Panc1 (cell line): ENCODE results near the gene B9D2. TPM values are rescaled to one million over a fixed set of nuclear protein-coding genes. Genes with fewer than 3 reads are reported as not detected.

ENCODE experiments used
- ATAC-seq: fragments of 200-7000 bp; cut with Tn5 transposase; 2 replicates; pipeline ENCODE4 v1.9.1; 2020; ENCODE audit warnings: mild to moderate bottlenecking, moderate library complexity
- BruUV-seq: library from RNA; stranded (reverse); fragments of 400-500 nt; replicated peaks from 2 replicates; lab custom pipeline; 2021; lab: Mats Ljungman, UMichigan
- CTCF ChIA-PET: fragments of 300-600 bp; sonication (Branson Sonifier 250); formaldehyde crosslinking; loops from one replicate; lab custom pipeline; 2022; ENCODE audit warnings: antibody characterized with exemption; lab: Charles Lee
- POLR2A ChIA-PET: fragments of 300-600 bp; sonication (Branson Sonifier 250); formaldehyde crosslinking; loops from one replicate; lab custom pipeline; 2022; ENCODE audit warnings: antibody characterized with exemption; lab: Charles Lee
- DNase-seq: peaks from one replicate; pipeline ENCODE4 v3.0.0-alpha.2; 2010; ENCODE audit warnings: low read depth, low spot score
- H3K27ac ChIP-seq: 2 replicates; pipeline ENCODE4 v1.5.1; 2011; ENCODE audit warnings: mild to moderate bottlenecking, low read length, inconsistent platforms
- H3K27me3 ChIP-seq: fragments of 200-500 bp; sonication (Bioruptor generic); 2 replicates; pipeline ENCODE4 v1.6.0; 2014; ENCODE audit warnings: low read length, inconsistent platforms; ENCODE audit not compliant: control insufficient read depth, insufficient read depth
- H3K36me3 ChIP-seq: fragments of 200-500 bp; sonication (Bioruptor generic); 2 replicates; pipeline ENCODE4 v1.5.1; 2014; ENCODE audit warnings: inconsistent platforms, mild to moderate bottlenecking, low read length, moderate library complexity; ENCODE audit not compliant: control insufficient read depth, insufficient read depth
- H3K4me1 ChIP-seq: 2 replicates; pipeline ENCODE4 v1.5.1; 2011; ENCODE audit warnings: inconsistent platforms, mild to moderate bottlenecking, low read length, moderate library complexity; ENCODE audit not compliant: control insufficient read depth, insufficient read depth
- H3K4me3 ChIP-seq, 2 experiments: 2 replicates each; pipeline ENCODE4 v1.5.1; 2011 to 2012; ENCODE audit warnings: low read depth in 2 of 2, low read length in 2 of 2, mild to moderate bottlenecking in 2 of 2, inconsistent platforms in 1 of 2, moderate library complexity in 1 of 2
- H3K9me3 ChIP-seq: fragments of 200-500 bp; sonication (Bioruptor generic); 2 replicates; pipeline ENCODE4 v1.5.1; 2014; ENCODE audit warnings: low read depth, mild to moderate bottlenecking, inconsistent platforms, low read length, moderate library complexity; ENCODE audit not compliant: control insufficient read depth, insufficient read depth
- CTCF ChIP-seq: fragments of 450-650 bp; IDR thresholded peaks from 2 replicates; pipeline ENCODE4 v1.5.1; 2017; ENCODE audit warnings: mild to moderate bottlenecking
- POLR2AphosphoS5 ChIP-seq: IDR thresholded peaks from 2 replicates; pipeline ENCODE4 v1.6.1; 2012; ENCODE audit warnings: mild to moderate bottlenecking, low read depth, low read length, moderate library complexity
- REST ChIP-seq, 2 experiments: IDR thresholded peaks; 2 replicates each; pipeline ENCODE4 v1.6.1; 2011 to 2012; ENCODE audit warnings: low read depth in 2 of 2, control low read depth in 1 of 2, low read length in 1 of 2, mild to moderate bottlenecking in 1 of 2, moderate library complexity in 1 of 2; ENCODE audit not compliant: insufficient read depth in 1 of 2
- SIN3A ChIP-seq: IDR thresholded peaks from 2 replicates; pipeline ENCODE4 v1.6.1; 2012; ENCODE audit warnings: low read depth, mild to moderate bottlenecking, low read length, moderate library complexity, borderline replicate concordance; ENCODE audit not compliant: insufficient read depth
- TCF7L2 ChIP-seq: IDR thresholded peaks from 2 replicates; pipeline ENCODE4 v1.6.1; 2011; ENCODE audit warnings: mild to moderate bottlenecking, low read depth, low read length, inconsistent platforms
- in situ Hi-C: cut with HindIII; loops from 2 replicates; pipeline ENCODE4 v1.10.0; 2016; ENCODE audit warnings: low sequenced_read_pairs, low pct_unique_long_range_greater_than_20kb
- intact Hi-C: fragments of 100-400 bp; cut with micrococcal nuclease; formaldehyde crosslinking; loops from one replicate; pipeline ENCODE4 v1.10.0; 2022; ENCODE audit not compliant: unreplicated experiment
- total RNA-seq: library from RNA; stranded (reverse); gene quantifications from one replicate; pipeline ENCODE4 v1.2.1, GENCODE V29; 2021; ENCODE audit not compliant: unreplicated experiment

B9D2 gene
- total RNA-seq, 1 experiment from 2014 or later = 7.1 TPM

GRCh38 chr19:41405776-41406175, 41.8 kb upstream of the B9D2 start:
- ATAC-seq (no peak), DNase-seq (no peak)
- POLR2A ChIA-PET = no interaction called here
- H3K27me3 ChIP-seq = no peaks in the 10 kb centered on the region
- CTCF ChIA-PET = no interaction called here
- no TSS peak for BruUV-seq
- intact Hi-C loops (no loop called here), in situ Hi-C loops (no loop called here)
- H3K36me3 ChIP-seq = no peaks in the 10 kb centered on the region
- no peak overlapping the region for H3K27ac ChIP-seq
- H3K4me1 ChIP-seq = no peaks in the 10 kb centered on the region
- TF ChIP-seq POLR2AphosphoS5 (no peak), CTCF (no peak), SIN3A (no peak), REST (IDR thresholded peaks at IDR 0.05; ENCODE audit: insufficient read depth in 1 of 2, low read depth in 2 of 2, low read length in 1 of 2) (no peak), TCF7L2 (no peak)
- H3K4me3 ChIP-seq = no peak overlapping the region
- no peaks in the 10 kb centered on the region for H3K9me3 ChIP-seq

- Histone ChIP-seq H3K36me3 (no peaks in the 10 kb centered on the region; the same call in 1 of the 2 replicates), H3K9me3 (no peaks in the 10 kb centered on the region), H3K27ac (no peak overlapping the region), H3K4me3 (no peak overlapping the region), H3K27me3 (no peaks in the 10 kb centered on the region), H3K4me1 (no peaks in the 10 kb centered on the region)
- DNase-seq (no peak), ATAC-seq (no peak)
- ChIA-PET POLR2A (no interaction called here), CTCF (no interaction called here)
- intact Hi-C loops = no loop called here
- in situ Hi-C loops = no loop called here
- BruUV-seq = no TSS peak
- TF ChIP-seq POLR2AphosphoS5 = no peak
- TF ChIP-seq CTCF = no peak
- TF ChIP-seq REST (IDR thresholded peaks at IDR 0.05; ENCODE audit: insufficient read depth in 1 of 2, low read depth in 2 of 2, low read length in 1 of 2) = no peak
- no peak for TF ChIP-seq SIN3A
- no peak for TF ChIP-seq TCF7L2
Measured at GRCh38 chr19:41403181-41403970, 39.4 kb upstream of the B9D2 start.
